Panc1 (cell line): ENCODE data around the gene BAIAP2.

Source experiments
- TF ChIP-seq, protein P1 (sequence below): fragments of 450-650 bp; IDR thresholded peaks from 2 replicates; pipeline ENCODE4 v1.5.1; 2017; ENCODE audit warnings: mild to moderate bottlenecking
- TF ChIP-seq, protein P2 (sequence below), 2 experiments: IDR thresholded peaks; 2 replicates each; pipeline ENCODE4 v1.6.1; 2011 to 2012; ENCODE audit warnings: low read depth in 2 of 2, control low read depth in 1 of 2, low read length in 1 of 2, mild to moderate bottlenecking in 1 of 2, moderate library complexity in 1 of 2; ENCODE audit not compliant: insufficient read depth in 1 of 2

DNA sequence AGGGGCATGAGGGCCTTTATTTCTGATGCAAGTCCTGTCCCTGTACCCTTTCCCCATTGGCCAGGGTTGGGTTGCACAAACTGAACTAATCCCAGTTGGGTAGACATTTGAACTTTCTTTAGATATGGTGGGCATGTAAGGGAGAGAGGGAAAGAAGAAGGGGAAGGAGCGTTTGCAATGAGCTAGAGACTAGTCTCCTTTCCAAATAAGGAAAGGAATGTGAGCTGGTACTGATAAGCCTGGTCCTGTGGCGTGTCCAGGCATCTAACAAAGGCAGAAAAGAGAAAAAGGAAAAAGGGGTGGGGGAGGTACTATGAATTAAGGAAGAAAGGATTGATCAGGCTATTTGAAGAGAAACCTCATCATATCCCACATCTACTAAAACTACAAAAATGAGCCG lies 23.0 kb upstream of the BAIAP2 start:
- TF ChIP-seq, protein P1, sequence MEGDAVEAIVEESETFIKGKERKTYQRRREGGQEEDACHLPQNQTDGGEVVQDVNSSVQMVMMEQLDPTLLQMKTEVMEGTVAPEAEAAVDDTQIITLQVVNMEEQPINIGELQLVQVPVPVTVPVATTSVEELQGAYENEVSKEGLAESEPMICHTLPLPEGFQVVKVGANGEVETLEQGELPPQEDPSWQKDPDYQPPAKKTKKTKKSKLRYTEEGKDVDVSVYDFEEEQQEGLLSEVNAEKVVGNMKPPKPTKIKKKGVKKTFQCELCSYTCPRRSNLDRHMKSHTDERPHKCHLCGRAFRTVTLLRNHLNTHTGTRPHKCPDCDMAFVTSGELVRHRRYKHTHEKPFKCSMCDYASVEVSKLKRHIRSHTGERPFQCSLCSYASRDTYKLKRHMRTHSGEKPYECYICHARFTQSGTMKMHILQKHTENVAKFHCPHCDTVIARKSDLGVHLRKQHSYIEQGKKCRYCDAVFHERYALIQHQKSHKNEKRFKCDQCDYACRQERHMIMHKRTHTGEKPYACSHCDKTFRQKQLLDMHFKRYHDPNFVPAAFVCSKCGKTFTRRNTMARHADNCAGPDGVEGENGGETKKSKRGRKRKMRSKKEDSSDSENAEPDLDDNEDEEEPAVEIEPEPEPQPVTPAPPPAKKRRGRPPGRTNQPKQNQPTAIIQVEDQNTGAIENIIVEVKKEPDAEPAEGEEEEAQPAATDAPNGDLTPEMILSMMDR, result no peak
- TF ChIP-seq, protein P2, sequence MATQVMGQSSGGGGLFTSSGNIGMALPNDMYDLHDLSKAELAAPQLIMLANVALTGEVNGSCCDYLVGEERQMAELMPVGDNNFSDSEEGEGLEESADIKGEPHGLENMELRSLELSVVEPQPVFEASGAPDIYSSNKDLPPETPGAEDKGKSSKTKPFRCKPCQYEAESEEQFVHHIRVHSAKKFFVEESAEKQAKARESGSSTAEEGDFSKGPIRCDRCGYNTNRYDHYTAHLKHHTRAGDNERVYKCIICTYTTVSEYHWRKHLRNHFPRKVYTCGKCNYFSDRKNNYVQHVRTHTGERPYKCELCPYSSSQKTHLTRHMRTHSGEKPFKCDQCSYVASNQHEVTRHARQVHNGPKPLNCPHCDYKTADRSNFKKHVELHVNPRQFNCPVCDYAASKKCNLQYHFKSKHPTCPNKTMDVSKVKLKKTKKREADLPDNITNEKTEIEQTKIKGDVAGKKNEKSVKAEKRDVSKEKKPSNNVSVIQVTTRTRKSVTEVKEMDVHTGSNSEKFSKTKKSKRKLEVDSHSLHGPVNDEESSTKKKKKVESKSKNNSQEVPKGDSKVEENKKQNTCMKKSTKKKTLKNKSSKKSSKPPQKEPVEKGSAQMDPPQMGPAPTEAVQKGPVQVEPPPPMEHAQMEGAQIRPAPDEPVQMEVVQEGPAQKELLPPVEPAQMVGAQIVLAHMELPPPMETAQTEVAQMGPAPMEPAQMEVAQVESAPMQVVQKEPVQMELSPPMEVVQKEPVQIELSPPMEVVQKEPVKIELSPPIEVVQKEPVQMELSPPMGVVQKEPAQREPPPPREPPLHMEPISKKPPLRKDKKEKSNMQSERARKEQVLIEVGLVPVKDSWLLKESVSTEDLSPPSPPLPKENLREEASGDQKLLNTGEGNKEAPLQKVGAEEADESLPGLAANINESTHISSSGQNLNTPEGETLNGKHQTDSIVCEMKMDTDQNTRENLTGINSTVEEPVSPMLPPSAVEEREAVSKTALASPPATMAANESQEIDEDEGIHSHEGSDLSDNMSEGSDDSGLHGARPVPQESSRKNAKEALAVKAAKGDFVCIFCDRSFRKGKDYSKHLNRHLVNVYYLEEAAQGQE (IDR thresholded peaks at IDR 0.05; ENCODE audit: insufficient read depth in 1 of 2, low read depth in 2 of 2, low read length in 1 of 2), result no peak
